Naive thymus-derived CD4-positive, alpha-beta T cell (primary cell): ENCODE results near the gene GLRA1. TPM values are rescaled to one million over a fixed set of nuclear protein-coding genes. Genes with fewer than 3 reads are reported as not detected.
A peak's percentile ranks its signal among the peaks of the same experiment; 100 is the strongest.

Source experiments
- ATAC-seq: fragments of 150-1000 bp; cut with Tn5 transposase; 2 replicates; pipeline ENCODE4 v1.10.0; 2021; ENCODE audit warnings: mild to moderate bottlenecking, moderate library complexity
- CTCF ChIA-PET: fragments of 350-600 bp; sonication (Branson Sonifier 250); formaldehyde crosslinking; loops from one replicate; lab custom pipeline; 2021; ENCODE audit warnings: antibody characterized with exemption; lab: Charles Lee
- POLR2A ChIA-PET: fragments of 350-600 bp; sonication (Branson Sonifier 250); formaldehyde crosslinking; loops from one replicate; lab custom pipeline; 2021; ENCODE audit warnings: antibody characterized with exemption, inconsistent platforms; lab: Charles Lee
- DNase-seq, 9 donors: peaks; one replicate each; pipeline versions ENCODE4 v3.0.0 to v3.0.0-alpha.2; 2020 to 2022; ENCODE audit warnings: mixed read lengths in 1 of 9
- H3K27ac ChIP-seq: one replicate; pipeline ENCODE4 v1.7.0; 2013; ENCODE audit warnings: mild to moderate bottlenecking, low read depth, low read length, moderate library complexity
- H3K27me3 ChIP-seq, 2 donors: one replicate each; pipeline ENCODE4 v1.7.0; 2013; ENCODE audit warnings: low read length in 2 of 2, mild to moderate bottlenecking in 2 of 2, moderate library complexity in 2 of 2; ENCODE audit not compliant: control insufficient read depth in 2 of 2, insufficient read depth in 2 of 2
- H3K36me3 ChIP-seq, 3 experiments: 1 replicate in 2 of 3; 2 replicates in 1 of 3; pipeline ENCODE4 v1.7.0; 2013; ENCODE audit warnings: low read length in 3 of 3, mild to moderate bottlenecking in 3 of 3, moderate library complexity in 1 of 3; ENCODE audit not compliant: insufficient read depth in 3 of 3, control insufficient read depth in 2 of 3
- H3K4me1 ChIP-seq, 2 donors: one replicate each; pipeline ENCODE4 v1.7.0; 2013; ENCODE audit warnings: low read length in 2 of 2, mild to moderate bottlenecking in 2 of 2, moderate library complexity in 1 of 2; ENCODE audit not compliant: control insufficient read depth in 2 of 2, insufficient read depth in 2 of 2
- H3K4me3 ChIP-seq: 2 replicates; pipeline ENCODE4 v1.7.0; 2013; ENCODE audit warnings: mild to moderate bottlenecking, low read length
- H3K9me3 ChIP-seq, 3 experiments: 1 replicate in 2 of 3; 2 replicates in 1 of 3; pipeline ENCODE4 v1.7.0; 2013; ENCODE audit warnings: low read length in 3 of 3; ENCODE audit not compliant: control insufficient read depth in 2 of 3
- H3K27ac Mint-ChIP-seq, 9 donors: one replicate each; pipeline ENCODE4 v1.8.0; 2020 to 2022; ENCODE audit warnings: mixed read lengths in 9 of 9, mild to moderate bottlenecking in 8 of 9, moderate library complexity in 5 of 9, inconsistent platforms in 2 of 9
- H3K27me3 Mint-ChIP-seq, 5 donors: one replicate each; pipeline ENCODE4 v1.8.0; 2021 to 2022; ENCODE audit warnings: mixed read lengths in 5 of 5, mild to moderate bottlenecking in 1 of 5
- H3K36me3 Mint-ChIP-seq, 5 donors: one replicate each; pipeline ENCODE4 v1.8.0; 2020 to 2022; ENCODE audit warnings: mixed read lengths in 5 of 5, mild to moderate bottlenecking in 3 of 5, inconsistent platforms in 1 of 5
- H3K4me1 Mint-ChIP-seq, 7 donors: one replicate each; pipeline ENCODE4 v1.8.0; 2020 to 2022; ENCODE audit warnings: mixed read lengths in 7 of 7, mild to moderate bottlenecking in 3 of 7, inconsistent platforms in 1 of 7
- H3K4me3 Mint-ChIP-seq, 10 donors: one replicate each; pipeline ENCODE4 v1.8.0; 2020 to 2022; ENCODE audit warnings: mild to moderate bottlenecking in 10 of 10, mixed read lengths in 10 of 10, moderate library complexity in 6 of 10, inconsistent platforms in 2 of 10
- H3K9me3 Mint-ChIP-seq, 11 donors: one replicate each; pipeline ENCODE4 v1.8.0; 2020 to 2022; ENCODE audit warnings: mixed read lengths in 11 of 11, mild to moderate bottlenecking in 4 of 11, inconsistent platforms in 1 of 11, moderate library complexity in 1 of 11
- intact Hi-C, 2 donors: fragments of 100-400 bp; cut with micrococcal nuclease; formaldehyde crosslinking; loops; one replicate each; pipeline ENCODE4 v1.15.1; 2023
- polyA plus RNA-seq, 2 donors: library from polyadenylated mRNA; unstranded; fragments of 300-500 nt; fragmentation: Illumina TruSeq; gene quantifications; one replicate each; pipeline ENCODE4 v1.2.3, GENCODE V29; 2021
- total RNA-seq, 6 experiments: library from RNA in 5 of 6; stranded (reverse) in 5 of 6; gene quantifications; 1 replicate in 5 of 6; 2 replicates in 1 of 6; pipeline ENCODE4 v1.2.3 and lab custom pipeline; 2021 to 2026

Gene GLRA1
- total and polyA plus RNA-seq, 7 experiments from 2014 or later, result not detected

DNA sequence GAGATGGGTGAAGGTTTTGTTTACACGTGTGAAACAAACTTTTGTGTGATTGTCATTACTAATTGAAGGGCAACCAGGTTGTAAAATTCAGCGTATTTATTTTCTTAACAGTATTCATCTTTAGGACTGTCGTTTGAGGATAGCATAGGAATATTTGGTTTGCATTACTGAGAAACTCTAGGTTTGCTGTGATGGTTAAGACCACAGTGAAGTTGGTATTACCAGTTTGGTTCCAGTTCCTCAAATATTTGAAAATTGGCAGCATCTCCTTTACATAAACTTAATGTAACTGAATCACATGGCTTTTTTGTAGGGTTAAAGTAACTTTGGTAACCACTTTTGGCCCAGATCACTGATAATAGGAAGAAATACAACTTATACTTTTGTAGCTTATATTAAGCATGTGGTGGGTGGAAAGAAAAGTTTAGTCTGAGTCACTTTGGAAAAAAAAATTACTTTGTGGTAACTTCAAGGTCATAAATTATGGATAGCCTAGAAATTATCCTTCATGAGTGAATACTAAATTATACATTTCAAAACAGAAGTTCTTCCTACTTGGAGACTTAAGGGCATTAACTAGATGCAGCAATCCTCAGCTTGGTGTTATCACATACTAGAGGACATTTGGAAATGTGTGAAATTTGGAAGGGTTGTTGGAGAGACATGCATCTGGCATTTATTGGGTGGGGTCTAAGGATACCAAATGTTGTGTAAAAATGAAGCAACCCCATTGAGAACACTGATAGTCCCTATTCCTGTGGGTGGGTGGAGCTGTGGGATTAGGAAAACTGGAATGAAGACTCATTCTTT is 119.0 kb downstream of the GLRA1 start:
- H3K36me3 Mint-ChIP-seq, result peaks cover 8 to 61% (median 56%) of the 10 kb centered on the region in 5 donors
- Histone ChIP-seq H3K4me3 (no peak overlapping the region), H3K36me3 (peaks cover 13 to 62% (median 14%) of the 10 kb centered on the region in 3 experiments), H3K9me3 (no peaks in the 10 kb centered on the region), H3K27ac (no peak overlapping the region), H3K27me3 (no peaks in the 10 kb centered on the region), H3K4me1 (no peaks in the 10 kb centered on the region)
- H3K4me1 Mint-ChIP-seq, result peaks cover 0 to 28% (median 13%) of the 10 kb centered on the region in 7 donors
- DNase-seq (no peak), ATAC-seq (no peak)
- intact Hi-C loops, result no loop called here
- no peaks in the 10 kb centered on the region for H3K9me3 Mint-ChIP-seq
- CTCF ChIA-PET, result interaction anchor here (0.6 kb wide), 1 partner anchor 1728 kb away, joined by 4 read pairs; no protein-coding TSS in a partner anchor
- peak overlapping the region in 4 of 9 donors; percentile 25 to 57 (median 50) for H3K27ac Mint-ChIP-seq
- no peaks in the 10 kb centered on the region for H3K27me3 Mint-ChIP-seq
- H3K4me3 Mint-ChIP-seq, result no peak overlapping the region
- POLR2A ChIA-PET, result no interaction called here

DNA sequence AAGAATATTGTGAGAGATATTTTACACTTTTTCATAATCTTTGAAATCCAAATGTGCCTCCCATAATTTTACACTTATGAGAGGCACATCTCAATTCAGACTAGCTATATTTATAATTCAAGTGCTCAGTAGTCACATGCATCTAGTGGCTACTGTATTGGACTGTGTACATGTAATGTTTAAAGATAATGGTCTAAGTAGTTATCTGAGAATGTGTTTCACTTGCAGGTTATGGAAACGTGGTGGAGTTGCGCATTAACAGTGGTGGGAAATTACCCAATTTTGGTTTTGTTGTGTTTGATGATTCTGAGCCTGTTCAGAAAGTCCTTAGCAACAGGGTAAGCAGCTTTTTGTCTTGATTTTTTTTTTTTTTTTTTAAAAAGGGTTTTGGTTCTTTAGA is 124.1 kb downstream of the GLRA1 start:
- Mint-ChIP-seq H3K27me3 (no peaks in the 10 kb centered on the region), H3K9me3 (no peaks in the 10 kb centered on the region), H3K4me1 (peaks cover 9 to 33% (median 23%) of the 10 kb centered on the region in 7 donors), H3K4me3 (no peak overlapping the region), H3K27ac (no peak overlapping the region), H3K36me3 (peaks cover 14 to 69% (median 50%) of the 10 kb centered on the region in 5 donors)
- H3K4me3 ChIP-seq, result no peak overlapping the region
- H3K27ac ChIP-seq, result no peak overlapping the region
- CTCF ChIA-PET, result no interaction called here
- H3K9me3 ChIP-seq, result no peaks in the 10 kb centered on the region
- intact Hi-C loops, result no loop called here
- DNase-seq, result no peak
- H3K36me3 ChIP-seq, result peaks cover 37 to 80% (median 40%) of the 10 kb centered on the region in 3 experiments
- no peaks in the 10 kb centered on the region for H3K27me3 ChIP-seq
- no peaks in the 10 kb centered on the region for H3K4me1 ChIP-seq
- POLR2A ChIA-PET, result interaction anchor here (1.3 kb wide), 1 partner anchor 26 kb away, joined by 6 read pairs; no protein-coding TSS in a partner anchor
- peak; percentile 45 for ATAC-seq

DNA sequence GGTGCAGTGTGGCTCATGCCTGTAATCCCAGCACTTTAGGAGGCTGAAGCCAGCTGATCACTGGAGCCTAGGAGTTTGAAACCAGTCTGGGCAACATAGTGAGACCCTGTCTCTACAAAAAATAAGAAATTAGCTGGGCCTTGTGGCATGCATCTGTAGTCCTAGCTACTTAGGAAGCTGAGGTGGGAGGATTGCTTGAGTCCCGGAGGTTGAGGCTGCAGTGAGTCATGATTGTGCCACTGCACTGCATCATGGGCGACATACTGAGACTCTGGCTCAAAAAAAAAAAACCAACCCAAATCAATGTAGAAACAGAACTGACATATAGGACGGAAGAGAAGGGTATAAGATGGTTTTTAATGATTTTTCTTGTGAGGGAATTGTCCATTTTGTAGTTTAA is 125.2 kb downstream of the GLRA1 start:
- Histone ChIP-seq H3K9me3 (no peaks in the 10 kb centered on the region), H3K4me3 (no peak overlapping the region), H3K36me3 (peaks cover 39 to 88% (median 49%) of the 10 kb centered on the region in 3 experiments), H3K4me1 (no peaks in the 10 kb centered on the region), H3K27me3 (no peaks in the 10 kb centered on the region), H3K27ac (no peak overlapping the region)
- ATAC-seq (no peak), DNase-seq (no peak)
- intact Hi-C loops, result no loop called here
- H3K4me3 Mint-ChIP-seq, result no peak overlapping the region
- peaks cover 14 to 70% (median 46%) of the 10 kb centered on the region in 5 donors for H3K36me3 Mint-ChIP-seq
- H3K27me3 Mint-ChIP-seq, result no peaks in the 10 kb centered on the region
- ChIA-PET CTCF (interaction anchor here (0.7 kb wide), 2 partner anchors 13 to 244 kb away, joined by 3 to 4 read pairs; no protein-coding TSS in a partner anchor), POLR2A (interaction anchor here (0.7 to 1.3 kb wide), 4 partner anchors 25 to 140 kb away, joined by 3 to 6 read pairs (median 3); no protein-coding TSS in a partner anchor)
- H3K9me3 Mint-ChIP-seq, result no peaks in the 10 kb centered on the region
- peak overlapping the region in 4 of 9 donors; percentile 17 to 70 (median 49) for H3K27ac Mint-ChIP-seq
- peaks cover 9 to 38% (median 18%) of the 10 kb centered on the region in 7 donors for H3K4me1 Mint-ChIP-seq

DNA sequence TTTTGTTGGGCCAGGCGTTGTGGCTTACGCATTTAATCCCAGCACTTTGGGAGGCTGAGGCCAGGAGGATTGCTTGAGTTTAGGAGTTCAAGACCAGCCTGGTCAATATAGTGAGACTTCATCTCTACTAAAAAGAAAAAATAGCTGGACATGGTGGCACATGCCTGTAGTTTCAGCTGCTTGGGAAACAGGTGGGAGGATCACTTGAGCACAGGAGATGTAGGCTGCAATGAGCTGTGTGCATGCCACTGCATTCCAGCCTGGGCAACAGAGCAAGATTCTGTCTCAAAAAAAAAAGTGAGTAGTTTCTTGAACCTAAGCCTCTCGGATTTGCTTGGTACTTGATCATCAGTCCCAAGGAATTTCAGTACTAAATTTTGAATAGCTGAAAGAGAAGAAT is 126.0 kb downstream of the GLRA1 start:
- no peak for ATAC-seq
- POLR2A ChIA-PET, result interaction anchor here (0.7 to 1.3 kb wide), 3 partner anchors 11 to 140 kb away, joined by 3 read pairs; no protein-coding TSS in a partner anchor
- Mint-ChIP-seq H3K36me3 (peaks cover 17 to 67% (median 46%) of the 10 kb centered on the region in 5 donors), H3K27ac (peak overlapping the region in 3 of 9 donors; percentile 1 to 41 (median 12)), H3K27me3 (no peaks in the 10 kb centered on the region), H3K4me3 (no peak overlapping the region), H3K9me3 (no peaks in the 10 kb centered on the region), H3K4me1 (peaks cover 9 to 43% (median 23%) of the 10 kb centered on the region in 7 donors)
- peaks cover 39 to 88% (median 55%) of the 10 kb centered on the region in 3 experiments for H3K36me3 ChIP-seq
- H3K4me1 ChIP-seq, result no peaks in the 10 kb centered on the region
- no peaks in the 10 kb centered on the region for H3K9me3 ChIP-seq
- intact Hi-C loops, result no loop called here
- CTCF ChIA-PET, result interaction anchor here (0.7 to 0.9 kb wide), 3 partner anchors 14 to 245 kb away, joined by 3 to 4 read pairs (median 3); no protein-coding TSS in a partner anchor
- H3K27me3 ChIP-seq, result no peaks in the 10 kb centered on the region
- DNase-seq, result no peak
- no peak overlapping the region for H3K27ac ChIP-seq
- no peak overlapping the region for H3K4me3 ChIP-seq

DNA sequence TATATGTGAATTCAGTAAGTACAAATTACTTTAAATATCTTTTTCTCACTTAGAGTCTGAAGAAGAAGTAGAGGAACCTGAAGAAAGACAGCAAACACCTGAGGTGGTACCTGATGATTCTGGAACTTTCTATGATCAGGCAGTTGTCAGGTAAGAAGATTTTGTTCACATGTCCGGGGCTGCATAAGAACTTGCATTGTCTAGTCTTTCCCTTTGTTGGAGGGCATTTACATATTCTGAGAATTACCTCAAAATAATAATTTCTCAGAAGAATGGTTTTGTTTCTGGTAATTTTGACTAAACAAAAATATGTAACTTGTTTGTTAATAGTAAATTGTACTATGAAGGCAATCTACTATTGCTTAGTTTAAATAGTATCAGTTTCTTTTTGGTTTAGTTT is 129.2 kb downstream of the GLRA1 start:
- Histone ChIP-seq H3K4me1 (no peaks in the 10 kb centered on the region), H3K36me3 (peaks cover 47 to 92% (median 47%) of the 10 kb centered on the region in 3 experiments), H3K27ac (no peak overlapping the region), H3K4me3 (no peak overlapping the region), H3K27me3 (no peaks in the 10 kb centered on the region), H3K9me3 (no peaks in the 10 kb centered on the region)
- Mint-ChIP-seq H3K9me3 (no peaks in the 10 kb centered on the region), H3K4me1 (peaks cover 14 to 52% (median 32%) of the 10 kb centered on the region in 7 donors), H3K4me3 (no peak overlapping the region), H3K27ac (peak overlapping the region in 4 of 9 donors; percentile 16 to 60 (median 44)), H3K27me3 (no peaks in the 10 kb centered on the region), H3K36me3 (peaks cover 27 to 69% (median 44%) of the 10 kb centered on the region in 5 donors)
- CTCF ChIA-PET, result no interaction called here
- intact Hi-C loops, result no loop called here
- no peak for ATAC-seq
- POLR2A ChIA-PET, result no interaction called here
- no peak for DNase-seq

DNA sequence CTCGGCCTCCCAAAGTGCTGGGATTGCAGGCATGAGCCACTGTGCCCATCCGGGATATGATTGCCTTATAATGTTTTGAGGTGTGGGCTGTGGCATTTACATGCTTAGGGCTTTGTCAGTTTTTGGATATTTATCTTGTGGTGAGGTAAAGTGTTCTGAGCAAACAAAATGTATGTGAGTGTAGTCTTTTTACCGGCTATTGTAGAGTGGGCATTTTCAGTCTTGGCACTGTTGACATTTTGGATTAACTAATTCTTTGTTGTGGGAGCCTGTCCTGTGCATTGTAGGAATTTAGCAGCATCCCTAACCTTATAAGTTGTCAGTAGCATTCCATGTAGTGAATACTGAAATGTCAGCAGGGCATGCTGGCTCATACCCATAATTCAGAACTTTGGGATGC is 131.3 kb downstream of the GLRA1 start:
- Histone ChIP-seq H3K4me3 (no peak overlapping the region), H3K27ac (no peak overlapping the region), H3K9me3 (no peaks in the 10 kb centered on the region), H3K4me1 (no peaks in the 10 kb centered on the region), H3K27me3 (no peaks in the 10 kb centered on the region), H3K36me3 (peaks cover 33 to 91% (median 34%) of the 10 kb centered on the region in 3 experiments)
- POLR2A ChIA-PET, result interaction anchor here (1.5 kb wide), 1 partner anchor 22 kb away, joined by 7 read pairs; the partner anchor contains the start of gene G3BP1
- peak overlapping the region in 3 of 9 donors; percentile 43 to 76 (median 51) for H3K27ac Mint-ChIP-seq
- peaks cover 20 to 60% (median 40%) of the 10 kb centered on the region in 5 donors for H3K36me3 Mint-ChIP-seq
- DNase-seq (no peak), ATAC-seq (no peak)
- CTCF ChIA-PET, result no interaction called here
- no peaks in the 10 kb centered on the region for H3K27me3 Mint-ChIP-seq
- intact Hi-C loops, result no loop called here
- H3K4me1 Mint-ChIP-seq, result peaks cover 12 to 56% (median 38%) of the 10 kb centered on the region in 7 donors
- no peak overlapping the region for H3K4me3 Mint-ChIP-seq
- no peaks in the 10 kb centered on the region for H3K9me3 Mint-ChIP-seq
